Sigmoid colon (tissue), 7 donors: Measurements from ENCODE around the gene DAPP1. TPM values are rescaled to one million over a fixed set of nuclear protein-coding genes. Genes with fewer than 3 reads are reported as not detected.

Experiments
- DNase-seq: peaks from one replicate; pipeline ENCODE4 v3.0.0-alpha.2; 2019
- H3K27ac ChIP-seq, 4 donors: fragments of 200-600 bp; sonication (generic); one replicate each; pipeline ENCODE4 v1.5.1; 2016 to 2019; ENCODE audit warnings: mild to moderate bottlenecking in 1 of 4
- H3K27me3 ChIP-seq, 3 donors: fragments of 200-600 bp; sonication (generic); one replicate each; pipeline ENCODE4 v1.5.1; 2019; ENCODE audit warnings: mild to moderate bottlenecking in 1 of 3
- H3K36me3 ChIP-seq, 4 donors: fragments of 200-600 bp; sonication (generic); one replicate each; pipeline ENCODE4 v1.5.1; 2016 to 2019
- H3K4me1 ChIP-seq, 4 donors: fragments of 200-600 bp; sonication (generic); one replicate each; pipeline ENCODE4 v1.5.1; 2017 to 2019
- H3K4me3 ChIP-seq, 4 donors: fragments of 200-600 bp; sonication (generic); one replicate each; pipeline ENCODE4 v1.5.1; 2017 to 2019; ENCODE audit warnings: mild to moderate bottlenecking in 2 of 4, moderate library complexity in 1 of 4
- H3K9me3 ChIP-seq, 4 donors: fragments of 200-600 bp in 3 of 4; sonication (generic) in 3 of 4; one replicate each; pipeline versions ENCODE4 v1.5.1 to v1.6.1; 2013 to 2019
- CTCF ChIP-seq, 4 experiments: fragments of 450-650 bp in 3 of 4; fragments of 200-600 bp in 1 of 4; IDR thresholded peaks; one replicate each; pipeline ENCODE4 v1.5.1; 2016 to 2019; ENCODE audit warnings: antibody characterized with exemption in 4 of 4, mild to moderate bottlenecking in 3 of 4, moderate library complexity in 2 of 4
- EP300 ChIP-seq, 4 donors: sonication (generic); formaldehyde crosslinking; IDR thresholded peaks; one replicate each; pipeline ENCODE4 v1.6.1; 2017; ENCODE audit warnings: antibody characterized with exemption in 4 of 4
- POLR2A ChIP-seq, 2 donors: fragments of 450-650 bp; IDR thresholded peaks; one replicate each; pipeline ENCODE4 v1.6.1; 2016; ENCODE audit warnings: antibody characterized with exemption in 2 of 2, mild to moderate bottlenecking in 2 of 2, moderate library complexity in 2 of 2
- POLR2AphosphoS5 ChIP-seq, 4 donors: sonication (generic); formaldehyde crosslinking; IDR thresholded peaks; one replicate each; pipeline ENCODE4 v1.6.1; 2017; ENCODE audit warnings: antibody characterized with exemption in 4 of 4
- WGBS, 2 donors: extraction: QIAGEN DNeasy Blood & Tissue Kit; methylation state at CpG; one replicate each; pipeline ENCODE4 v1.1.7; 2013; 5-methylcytosine and 5-hydroxymethylcytosine counted together
- intact Hi-C: fragments of 100-400 bp; cut with DNase I; formaldehyde crosslinking; loops from one replicate; pipeline ENCODE4 v1.15.1; 2023
- polyA plus RNA-seq, 3 donors: library from polyadenylated mRNA; stranded (reverse); fragments of 200-250 nt; gene quantifications; one replicate each; pipeline ENCODE4 v1.2.3, GENCODE V29; 2013
- total RNA-seq, 4 donors: library from RNA; depleted of rRNA; stranded (reverse); fragments of >200 nt; gene quantifications; one replicate each; pipeline ENCODE4 v1.1.0, GENCODE V29; 2016
- donor health status: healthy with polysubstance abuse.
- donor health status: Bipolar disorder and iron deficiency.
- donor health status: healthy.

Gene DAPP1
- total and polyA plus RNA-seq, 7 donors = 0.36 to 17.9 (median 1.2) TPM

GRCh38 chr4:99811117-99811516 is 5.5 kb upstream of the DAPP1 start:
- no peak overlapping the region for H3K4me3 ChIP-seq
- no peaks in the 10 kb centered on the region for H3K9me3 ChIP-seq
- no peak for TF ChIP-seq POLR2A (IDR thresholded peaks at IDR 0.05)
- no peak for TF ChIP-seq CTCF (IDR thresholded peaks at IDR 0.05)
- no peak for TF ChIP-seq EP300 (IDR thresholded peaks at IDR 0.05)
- no peak for TF ChIP-seq POLR2AphosphoS5 (IDR thresholded peaks at IDR 0.05)
- intact Hi-C loops = no loop called here
- 62 to 87% methylated on average over 1 of the region's 1 CpG for WGBS, 2 donors
- no peaks in the 10 kb centered on the region for H3K27me3 ChIP-seq
- no peak overlapping the region for H3K27ac ChIP-seq
- H3K4me1 ChIP-seq = peaks cover 0 to 6% (median 0%) of the 10 kb centered on the region in 4 donors
- no peaks in the 10 kb centered on the region for H3K36me3 ChIP-seq
- DNase-seq = no peak

- Histone ChIP-seq H3K27ac (no peak overlapping the region), H3K4me1 (peaks cover 0 to 6% (median 0%) of the 10 kb centered on the region in 4 donors), H3K9me3 (no peaks in the 10 kb centered on the region), H3K36me3 (no peaks in the 10 kb centered on the region), H3K27me3 (no peaks in the 10 kb centered on the region), H3K4me3 (no peak overlapping the region)
- 42 to 52% methylated on average over 1 of the region's 1 CpG for WGBS, 2 donors
- intact Hi-C loops = no loop called here
- no peak for DNase-seq
- peak in 1 of 4 experiments; percentile 14 for TF ChIP-seq CTCF (IDR thresholded peaks at IDR 0.05)
- TF ChIP-seq POLR2A (IDR thresholded peaks at IDR 0.05) = no peak
- TF ChIP-seq POLR2AphosphoS5 (IDR thresholded peaks at IDR 0.05) = no peak
- no peak for TF ChIP-seq EP300 (IDR thresholded peaks at IDR 0.05)
Observed at GRCh38 chr4:99811850-99812249, 4.8 kb upstream of the DAPP1 start.

GRCh38 chr4:99815597-99816011 is 1.0 kb upstream of the DAPP1 start:
- Histone ChIP-seq H3K9me3 (no peaks in the 10 kb centered on the region), H3K36me3 (no peaks in the 10 kb centered on the region), H3K27me3 (no peaks in the 10 kb centered on the region), H3K4me1 (peaks cover 0 to 12% (median under 1%) of the 10 kb centered on the region in 4 donors), H3K27ac (no peak overlapping the region), H3K4me3 (no peak overlapping the region)
- WGBS, 2 donors = 29 to 61% methylated on average over 1 of the region's 1 CpG
- intact Hi-C loops = no loop called here
- DNase-seq = no peak
- TF ChIP-seq POLR2AphosphoS5 (IDR thresholded peaks at IDR 0.05) = no peak

- Histone ChIP-seq H3K9me3 (no peaks in the 10 kb centered on the region), H3K36me3 (no peaks in the 10 kb centered on the region), H3K27me3 (no peaks in the 10 kb centered on the region), H3K4me1 (peaks cover 0 to 17% (median 6%) of the 10 kb centered on the region in 4 donors), H3K27ac (peak overlapping the region in 2 of 4 donors; percentile 7 to 28), H3K4me3 (peak overlapping the region in 1 of 4 donors; percentile 25)
- intact Hi-C loops = no loop called here
- DNase-seq = no peak
- 27 to 31% methylated on average over 4 of the region's 4 CpGs for WGBS, 2 donors
- TF ChIP-seq EP300 (IDR thresholded peaks at IDR 0.05) (no peak), CTCF (IDR thresholded peaks at IDR 0.05) (no peak), POLR2A (IDR thresholded peaks at IDR 0.05) (no peak), POLR2AphosphoS5 (IDR thresholded peaks at IDR 0.05) (no peak)
Observed at GRCh38 chr4:99817309-99817890, 773 bp downstream of the DAPP1 start.

- 87 to 97% methylated on average over 1 of the region's 1 CpG for WGBS, 2 donors
- no peak for DNase-seq
- Histone ChIP-seq H3K4me1 (peaks cover 0 to 20% (median 6%) of the 10 kb centered on the region in 4 donors), H3K27me3 (no peaks in the 10 kb centered on the region), H3K36me3 (no peaks in the 10 kb centered on the region), H3K9me3 (no peaks in the 10 kb centered on the region), H3K27ac (no peak overlapping the region), H3K4me3 (no peak overlapping the region)
- TF ChIP-seq POLR2AphosphoS5 (IDR thresholded peaks at IDR 0.05) (no peak), CTCF (IDR thresholded peaks at IDR 0.05) (no peak), POLR2A (IDR thresholded peaks at IDR 0.05) (no peak)
- intact Hi-C loops = no loop called here
Observed at GRCh38 chr4:99818661-99819060, 2.0 kb downstream of the DAPP1 start.
